ENCODE results near the gene GPR65. TPM values are rescaled to one million over a fixed set of nuclear protein-coding genes. Genes with fewer than 3 reads are reported as not detected.

The GPR65 gene
- total and polyA plus RNA-seq, 10 donors = 9.4 to 28.6 (median 14.1) TPM

GRCh38 chr14:88002421-88003075 is 2.4 kb upstream of the GPR65 start:
- H3K27me3 ChIP-seq (replicated peaks in 1 of 7) = no peaks in the 10 kb centered on the region

GRCh38 chr14:88003425-88003824 is 1.5 kb upstream of the GPR65 start:
- H3K36me3 ChIP-seq = no peaks in the 10 kb centered on the region
- intact Hi-C loops (cut with DNase I; ENCODE audit: low total_unique reads) = no loop called here
- H3K9me3 ChIP-seq = no peaks in the 10 kb centered on the region
- 33 to 55% (median 52%) methylated on average over 4 of the region's 4 CpGs for WGBS, 5 donors
- no peaks in the 10 kb centered on the region for H3K27me3 ChIP-seq (replicated peaks in 1 of 7)
- peak overlapping the region in 1 of 8 donors; percentile 47 for H3K4me3 ChIP-seq
- peaks cover 8 to 90% (median 41%) of the 10 kb centered on the region in 6 donors for H3K4me1 ChIP-seq
- DNase-seq = no peak
- TF ChIP-seq CTCF (IDR thresholded peaks at IDR 0.05 in 8 of 11, conservative IDR thresholded peaks at IDR 0.05 in 3 of 11) (no peak), POLR2A (IDR thresholded peaks at IDR 0.05) (no peak), POLR2AphosphoS5 (IDR thresholded peaks at IDR 0.05) (no peak)
- H3K27ac ChIP-seq = peak overlapping the region in 6 of 8 donors; percentile 55 to 91 (median 79)

More at GRCh38 chr14:88002421-88003075, 2.4 kb upstream of the GPR65 start:
- WGBS, 5 donors = 35 to 55% (median 43%) methylated on average over 4 of the region's 4 CpGs
- intact Hi-C loops (cut with DNase I; ENCODE audit: low total_unique reads) = no loop called here
- Histone ChIP-seq H3K4me1 (peaks cover 0 to 82% (median 35%) of the 10 kb centered on the region in 6 donors), H3K36me3 (no peaks in the 10 kb centered on the region), H3K4me3 (peak overlapping the region in 1 of 8 donors; percentile 47), H3K9me3 (no peaks in the 10 kb centered on the region), H3K27ac (peak overlapping the region; percentile 23 to 91 (median 71))
- peak; percentile 61 for DNase-seq
- TF ChIP-seq POLR2A (IDR thresholded peaks at IDR 0.05) = no peak
- peak in 1 of 3 donors; percentile 7 for TF ChIP-seq POLR2AphosphoS5 (IDR thresholded peaks at IDR 0.05)

GRCh38 chr14:88004506-88005036 is 364 bp upstream of the GPR65 start:
- no peaks in the 10 kb centered on the region for H3K36me3 ChIP-seq
- 49 to 61% (median 56%) methylated on average over 3 of the region's 3 CpGs for WGBS, 5 donors
- TF ChIP-seq POLR2A (IDR thresholded peaks at IDR 0.05) = no peak
- TF ChIP-seq CTCF (IDR thresholded peaks at IDR 0.05 in 8 of 11, conservative IDR thresholded peaks at IDR 0.05 in 3 of 11) = no peak
- TF ChIP-seq POLR2AphosphoS5 (IDR thresholded peaks at IDR 0.05) = no peak
- H3K27ac ChIP-seq = peak overlapping the region; percentile 84 to 91 (median 89)
- no peaks in the 10 kb centered on the region for H3K27me3 ChIP-seq (replicated peaks in 1 of 7)
- peak overlapping the region in 7 of 8 donors; percentile 34 to 70 (median 40) for H3K4me3 ChIP-seq
- intact Hi-C loops (cut with DNase I; ENCODE audit: low total_unique reads) = no loop called here
- DNase-seq = no peak
- H3K9me3 ChIP-seq = no peaks in the 10 kb centered on the region
- H3K4me1 ChIP-seq = peaks cover 9 to 90% (median 51%) of the 10 kb centered on the region in 6 donors

- WGBS, 5 donors = 34 to 53% (median 44%) methylated on average over 13 of the region's 13 CpGs
These were observed 1.3 kb downstream of the GPR65 start for GRCh38 chr14:88005978-88006851.

More at GRCh38 chr14:88005978-88006851, 1.3 kb downstream of the GPR65 start:
- Histone ChIP-seq H3K9me3 (no peaks in the 10 kb centered on the region), H3K27me3 (replicated peaks in 1 of 7) (no peaks in the 10 kb centered on the region), H3K36me3 (peaks cover 0 to 11% (median 0%) of the 10 kb centered on the region in 6 donors), H3K27ac (peak overlapping the region; percentile 84 to 91 (median 89)), H3K4me3 (peak overlapping the region; percentile 29 to 70 (median 40)), H3K4me1 (peaks cover 9 to 98% (median 64%) of the 10 kb centered on the region in 6 donors)
- intact Hi-C loops (cut with DNase I; ENCODE audit: low total_unique reads) = no loop called here
- DNase-seq = peak; percentile 74
- TF ChIP-seq CTCF (IDR thresholded peaks at IDR 0.05 in 8 of 11, conservative IDR thresholded peaks at IDR 0.05 in 3 of 11) (no peak), POLR2A (IDR thresholded peaks at IDR 0.05) (peak in 1 of 3 donors; percentile 42), POLR2AphosphoS5 (IDR thresholded peaks at IDR 0.05) (peak in 1 of 3 donors; percentile 89)

Measured in spleen (tissue), 11 donors.